Activated T-cell treated with anti-CD3 and anti-CD28 coated beads for 24 hours (primary cell): ENCODE measurements around the gene IPO13.
A peak's percentile ranks its signal among the peaks of the same experiment; 100 is the strongest.

Source experiments
- DNase-seq: peaks from one replicate; pipeline ENCODE4 v3.0.0-alpha.2; 2020; ENCODE audit warnings: low read depth

IPO13 gene

DNA sequence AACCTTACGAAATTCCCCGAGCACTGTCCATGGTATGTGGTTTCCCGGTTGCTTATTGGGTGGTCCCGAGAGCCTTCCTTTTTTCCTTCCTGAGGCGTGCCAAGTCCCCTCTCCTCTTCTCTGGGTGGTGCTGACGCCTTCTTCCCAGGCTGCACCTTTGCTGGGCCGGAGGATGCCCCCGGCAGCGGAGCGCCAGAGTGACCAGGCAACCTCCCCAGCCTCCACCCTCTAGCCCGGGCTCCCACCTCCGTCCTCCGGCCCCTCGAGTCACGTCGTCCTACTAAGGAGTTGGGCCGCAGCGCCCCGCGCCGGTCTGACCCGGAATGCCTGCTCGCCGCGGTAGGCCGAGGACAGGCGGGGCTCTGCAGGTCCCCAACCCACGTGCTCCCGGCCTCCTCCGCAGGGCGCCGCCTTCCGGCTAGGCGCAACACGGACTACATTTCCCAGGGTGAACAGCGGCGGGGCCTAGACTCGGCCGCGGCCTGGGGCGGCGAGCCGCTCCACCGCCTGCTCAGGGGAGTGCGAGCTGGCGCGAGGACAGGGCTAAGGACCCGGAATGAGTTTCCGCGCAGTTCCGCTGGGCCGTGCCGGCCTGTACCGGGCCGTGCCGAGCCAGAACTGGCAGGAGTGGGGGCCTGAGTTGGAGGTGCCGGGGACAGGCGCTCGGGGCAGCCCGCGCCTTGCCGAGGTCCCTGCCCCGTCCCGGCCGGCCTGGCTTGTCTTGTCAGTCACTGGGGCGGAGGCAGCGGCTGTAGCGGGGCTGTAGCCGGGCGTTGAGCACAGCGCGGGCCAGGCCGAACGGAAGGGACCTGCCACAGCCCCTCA, at the start of gene IPO13:
IPO13 (plus strand) TSS at position 715 of the 825 bp plus-strand sequence. CDS start 651 bp downstream, outside the sequence.
- peak; percentile 94 for DNase-seq

GRCh38 chr1:43898981-43899380, 47.8 kb upstream of the IPO13 start:
- DNase-seq, result no peak

GRCh38 chr1:43900386-43900785, 46.4 kb upstream of the IPO13 start:
- DNase-seq, result no peak

GRCh38 chr1:43901196-43901961, 45.4 kb upstream of the IPO13 start:
- no peak for DNase-seq

DNA sequence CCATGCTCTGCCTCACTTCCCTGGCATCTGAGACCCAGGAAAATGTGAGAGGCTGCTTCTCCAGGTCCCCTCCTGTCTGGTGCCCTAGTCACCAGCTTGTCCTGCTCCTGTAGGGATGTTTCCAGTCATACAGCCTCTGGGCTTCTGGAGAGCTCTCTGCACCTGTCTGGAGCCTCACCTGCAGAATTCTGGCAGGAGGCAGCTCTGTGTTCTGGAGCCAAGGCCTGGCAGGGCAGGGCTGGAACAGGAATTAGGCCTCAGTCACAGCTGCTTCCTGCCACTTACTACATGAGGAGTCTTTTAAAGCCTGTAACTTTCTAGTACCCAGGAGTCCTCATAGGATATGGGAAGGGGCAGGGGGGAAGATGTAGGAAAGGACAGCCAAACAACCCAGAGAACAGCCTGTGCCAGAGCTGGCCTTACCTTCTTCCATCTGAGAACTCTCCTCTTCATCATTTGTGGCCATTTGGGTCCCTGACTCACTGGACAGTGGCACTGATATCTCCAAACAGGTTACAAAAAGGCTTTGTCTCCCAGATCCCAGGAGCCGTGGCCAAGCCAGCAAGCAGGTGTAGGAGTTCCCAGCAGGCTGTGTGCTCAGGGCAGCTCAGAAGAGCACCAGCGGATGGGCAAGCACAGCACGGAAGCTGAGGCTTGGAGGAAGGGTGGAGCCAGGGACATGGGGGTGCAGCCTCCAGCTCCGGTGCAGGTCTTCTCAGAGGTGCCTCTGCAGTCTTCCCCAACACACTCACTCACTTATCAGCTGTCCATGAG, 44.5 kb upstream of the IPO13 start:
- DNase-seq, result no peak

DNA sequence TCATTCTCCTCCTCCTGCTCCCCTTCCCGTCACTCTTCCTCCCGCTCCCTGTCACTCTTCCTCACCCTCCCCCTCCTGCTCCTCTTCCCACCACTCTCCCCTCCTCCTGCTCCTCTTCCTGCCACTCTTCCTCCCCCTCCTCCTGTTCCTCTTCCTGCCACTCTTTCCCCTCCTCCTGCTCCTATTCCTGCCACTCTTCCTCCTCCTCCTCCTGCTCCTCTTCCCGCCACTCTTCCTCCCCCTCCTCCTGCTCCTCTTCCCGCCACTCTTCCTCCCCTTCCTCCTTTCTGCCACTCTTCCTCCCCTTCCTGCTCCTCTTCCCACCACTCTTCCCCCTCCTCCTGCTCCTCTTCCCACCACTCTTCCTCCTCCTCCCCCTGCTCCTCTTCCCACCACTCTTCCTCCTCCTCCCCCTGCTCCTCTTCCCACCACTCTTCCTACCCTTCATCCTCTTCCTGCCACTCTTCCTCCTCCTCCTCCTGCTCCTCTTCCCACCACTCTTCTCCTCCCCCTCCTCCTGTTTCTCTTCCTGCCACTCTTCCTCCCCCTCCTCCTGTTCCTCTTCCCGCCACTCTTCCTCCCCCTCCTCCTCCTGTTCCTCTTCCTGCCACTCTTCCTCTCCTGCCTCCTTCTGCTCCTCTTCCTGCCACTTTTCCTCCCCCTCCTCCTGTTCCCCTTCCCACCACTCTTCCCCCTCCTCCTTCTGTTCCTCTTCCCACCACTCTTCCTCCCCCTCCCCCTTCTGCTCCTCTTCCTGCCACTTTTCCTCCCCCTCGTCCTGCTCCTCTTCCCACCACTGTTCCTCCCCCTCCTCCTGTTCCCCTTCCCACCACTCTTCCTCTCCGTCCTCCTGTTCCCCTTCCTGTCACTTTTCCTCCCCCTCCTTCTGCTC, 41.8 kb upstream of the IPO13 start:
- DNase-seq, result no peak

- DNase-seq, result no peak
Observed at GRCh38 chr1:43908226-43908625, 38.5 kb upstream of the IPO13 start.

- DNase-seq, result no peak
Observed at GRCh38 chr1:43908858-43909257, 37.9 kb upstream of the IPO13 start.

DNA sequence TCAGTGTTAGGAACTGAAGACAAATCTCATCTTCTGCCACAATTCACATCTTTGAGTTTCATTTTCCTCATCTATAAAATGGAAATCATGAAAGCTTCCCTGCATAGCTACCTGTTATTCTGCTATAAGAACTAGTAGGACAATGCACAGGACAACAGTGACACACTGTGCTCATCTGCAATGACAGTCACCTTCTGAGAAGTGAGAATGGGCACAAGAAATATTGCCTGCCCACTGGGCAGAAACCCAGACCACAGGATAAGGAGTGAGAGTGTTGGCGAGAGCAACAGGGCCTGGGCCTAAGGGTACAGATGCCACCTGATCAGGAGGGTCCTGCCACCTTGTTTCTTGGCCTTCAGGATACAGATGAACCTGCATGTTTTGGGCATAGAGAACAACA, 36.4 kb upstream of the IPO13 start:
- DNase-seq, result no peak

- DNase-seq, result no peak
Observed at GRCh38 chr1:43912607-43913006, 34.1 kb upstream of the IPO13 start.

DNA sequence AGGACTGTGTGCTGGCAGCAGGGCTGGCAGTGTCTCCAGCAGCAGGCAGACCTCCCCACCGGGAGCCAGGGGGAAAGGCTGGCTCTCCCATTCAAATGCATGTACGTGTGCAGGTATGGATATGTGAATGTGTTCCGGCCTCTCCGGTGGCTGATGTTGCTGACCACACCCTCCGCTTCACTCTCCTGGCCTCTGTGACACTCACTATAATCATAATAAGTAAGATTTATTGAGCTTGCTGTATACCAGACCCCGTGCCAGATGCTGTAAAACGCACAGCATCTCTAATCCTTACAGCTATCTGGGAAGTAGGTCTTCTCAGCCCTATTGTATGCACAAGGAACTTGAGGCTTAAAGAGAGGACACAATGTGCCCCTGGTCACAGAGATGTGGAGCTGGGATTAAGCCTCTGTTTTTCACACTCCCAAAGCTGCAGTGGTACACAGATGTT, 33.7 kb upstream of the IPO13 start:
- DNase-seq, result no peak

DNA sequence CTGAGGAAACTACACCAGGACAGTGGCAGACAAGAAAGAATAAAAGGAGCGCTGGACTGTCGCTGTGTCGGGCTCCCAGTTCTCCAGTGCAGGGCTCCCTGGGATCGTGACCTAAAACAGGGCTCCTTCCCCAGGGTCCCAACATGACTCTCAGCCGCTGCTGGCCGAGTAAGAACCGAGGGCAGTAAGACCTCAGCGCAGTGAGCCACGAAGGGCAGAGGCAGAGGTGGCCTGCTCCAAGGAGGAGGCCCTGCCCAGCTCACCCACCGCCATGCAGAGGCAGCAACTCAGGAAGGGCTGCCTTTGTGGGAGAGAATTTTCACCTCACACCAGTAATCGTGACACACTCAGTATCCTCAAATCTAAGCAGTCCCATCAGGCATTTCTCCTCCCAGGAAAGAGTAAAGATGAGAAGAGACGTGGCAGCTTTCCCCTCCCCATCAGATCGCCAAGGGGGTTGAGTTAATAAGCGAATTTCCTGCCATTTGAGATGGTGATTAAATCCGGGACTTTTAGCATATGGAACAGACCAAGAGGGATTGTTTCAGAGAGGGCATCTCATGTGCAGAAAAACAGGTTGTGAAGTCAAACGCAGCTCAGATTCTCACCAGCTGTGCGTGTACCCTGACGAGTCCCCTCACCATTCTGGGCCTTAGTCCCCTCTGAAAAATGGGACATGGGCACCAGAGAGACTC, 32.9 kb upstream of the IPO13 start:
- no peak for DNase-seq

GRCh38 chr1:43914576-43915525, 31.9 kb upstream of the IPO13 start:
- DNase-seq, result no peak

DNA sequence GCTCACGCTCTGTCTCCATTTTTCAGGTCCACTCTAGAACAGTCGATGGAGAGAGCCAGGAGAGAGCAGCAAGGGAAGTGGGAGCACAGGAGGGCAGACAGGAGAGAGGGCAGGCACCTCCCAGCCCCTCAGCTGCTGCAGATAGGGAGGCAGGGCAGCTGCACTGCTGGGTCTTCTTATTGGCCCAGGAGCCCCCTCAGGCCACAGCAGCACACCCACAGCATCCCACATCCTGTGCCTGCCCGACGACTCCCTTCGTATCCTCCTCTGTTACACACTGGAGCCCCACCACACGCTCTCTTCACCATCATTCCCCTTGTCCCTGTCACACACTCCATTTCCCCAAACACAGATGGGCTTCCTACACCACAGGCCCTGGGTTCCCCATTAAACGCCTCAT, 26.8 kb upstream of the IPO13 start:
- no peak for DNase-seq

GRCh38 chr1:43921022-43921421, 25.7 kb upstream of the IPO13 start:
- DNase-seq, result no peak

GRCh38 chr1:43924516-43924915, 22.2 kb upstream of the IPO13 start:
- no peak for DNase-seq

- no peak for DNase-seq
Observed at GRCh38 chr1:43925846-43926245, 20.9 kb upstream of the IPO13 start.

GRCh38 chr1:43930168-43930948, 16.4 kb upstream of the IPO13 start:
- DNase-seq, result no peak

DNA sequence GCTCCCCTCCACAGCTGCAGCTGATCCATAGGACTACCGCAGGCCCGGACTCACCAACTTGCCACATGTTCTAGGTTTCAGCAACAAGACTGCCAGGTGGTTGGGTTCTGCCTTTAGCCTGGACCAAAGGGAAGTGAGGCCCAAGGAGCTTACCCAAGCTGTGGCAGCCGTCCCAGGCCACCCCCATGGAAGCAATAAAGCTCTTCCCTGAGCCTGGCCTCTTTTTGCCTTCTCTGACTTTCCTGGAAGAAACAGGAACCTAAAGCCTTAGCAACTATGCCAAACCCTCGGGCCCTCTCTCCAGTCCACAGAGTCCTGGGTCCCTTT, 15.8 kb upstream of the IPO13 start:
- DNase-seq, result no peak
